NT2/D1 (cell line): ENCODE results near the gene SLC6A7.

Source experiments
- SUZ12 ChIP-seq: IDR thresholded peaks from 2 replicates; pipeline ENCODE4 v1.6.1; 2011; ENCODE audit not compliant: insufficient read length, insufficient read depth; ENCODE audit errors: extremely low read depth
- YY1 ChIP-seq: IDR thresholded peaks from 2 replicates; pipeline ENCODE4 v1.6.1; 2011; ENCODE audit not compliant: insufficient read length, insufficient read depth

- TF ChIP-seq SUZ12, result no peak
- TF ChIP-seq YY1, result no peak
These were observed 12.1 kb upstream of the SLC6A7 start for GRCh38 chr5:150177721-150178120.
